ENCODE data around the gene CPE. TPM values are rescaled to one million over a fixed set of nuclear protein-coding genes. Genes with fewer than 3 reads are reported as not detected.

Gene CPE
- total RNA-seq, 1 experiment from 2014 or later, result 29.3 TPM

GRCh38 chr4:165378745-165379677, at the start of gene CPE (continued):
- TF ChIP-seq, protein P1, sequence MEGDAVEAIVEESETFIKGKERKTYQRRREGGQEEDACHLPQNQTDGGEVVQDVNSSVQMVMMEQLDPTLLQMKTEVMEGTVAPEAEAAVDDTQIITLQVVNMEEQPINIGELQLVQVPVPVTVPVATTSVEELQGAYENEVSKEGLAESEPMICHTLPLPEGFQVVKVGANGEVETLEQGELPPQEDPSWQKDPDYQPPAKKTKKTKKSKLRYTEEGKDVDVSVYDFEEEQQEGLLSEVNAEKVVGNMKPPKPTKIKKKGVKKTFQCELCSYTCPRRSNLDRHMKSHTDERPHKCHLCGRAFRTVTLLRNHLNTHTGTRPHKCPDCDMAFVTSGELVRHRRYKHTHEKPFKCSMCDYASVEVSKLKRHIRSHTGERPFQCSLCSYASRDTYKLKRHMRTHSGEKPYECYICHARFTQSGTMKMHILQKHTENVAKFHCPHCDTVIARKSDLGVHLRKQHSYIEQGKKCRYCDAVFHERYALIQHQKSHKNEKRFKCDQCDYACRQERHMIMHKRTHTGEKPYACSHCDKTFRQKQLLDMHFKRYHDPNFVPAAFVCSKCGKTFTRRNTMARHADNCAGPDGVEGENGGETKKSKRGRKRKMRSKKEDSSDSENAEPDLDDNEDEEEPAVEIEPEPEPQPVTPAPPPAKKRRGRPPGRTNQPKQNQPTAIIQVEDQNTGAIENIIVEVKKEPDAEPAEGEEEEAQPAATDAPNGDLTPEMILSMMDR (IDR thresholded peaks at IDR 0.05 in 2 of 3, conservative IDR thresholded peaks at IDR 0.05 in 1 of 3; ENCODE audit: borderline replicate concordance in 1 of 3, insufficient read depth in 1 of 3, low read depth in 2 of 3, low read length in 2 of 3), result peak; percentile 12 to 47 (median 39); a peak in 4 of 6 replicates
- TF ChIP-seq EZH2phosphoT487 (IDR thresholded peaks at IDR 0.05; ENCODE audit: borderline replicate concordance), result no peak
- TF ChIP-seq RAD21 (IDR thresholded peaks at IDR 0.05; ENCODE audit: low read depth), result peak; percentile 39
- peak; percentile 45; the same call in 1 of the 2 replicates for TF ChIP-seq SP1 (IDR thresholded peaks at IDR 0.05; ENCODE audit: low read depth)
- TF ChIP-seq YY1 (IDR thresholded peaks at IDR 0.05; ENCODE audit: extremely low read depth, insufficient replicate concordance, low read depth, low read length), result no peak
- no peak for TF ChIP-seq ZNF274 (IDR thresholded peaks at IDR 0.05; ENCODE audit: low read depth, low read length)
- peak; percentile 79 for TF ChIP-seq POLR2AphosphoS5 (IDR thresholded peaks at IDR 0.05; ENCODE audit: low read depth, low read length)

DNA sequence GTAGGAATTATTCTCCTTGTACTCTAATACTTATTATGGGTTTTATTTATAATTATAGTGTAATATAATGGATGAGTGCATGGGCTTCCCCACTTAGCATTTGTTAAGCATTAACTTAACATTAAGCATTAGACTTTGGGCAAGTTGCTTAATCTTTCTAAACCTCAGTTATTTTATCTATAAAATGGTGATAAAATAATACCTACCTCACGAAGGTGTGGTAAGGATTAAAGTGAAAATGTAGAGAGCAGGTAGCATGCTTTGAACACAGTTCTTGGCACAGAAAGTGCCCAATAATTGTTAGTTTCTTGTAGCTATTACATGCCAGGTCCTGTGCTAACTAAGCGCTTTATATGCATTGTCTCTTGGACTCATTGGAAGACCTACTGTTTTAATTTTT, 48.7 kb upstream of the CPE start:
- H3K9ac ChIP-seq (ENCODE audit: low read length), result no peak overlapping the region

More for the DNA sequence above, 48.7 kb upstream of the CPE start:
- H4K20me1 ChIP-seq (ENCODE audit: insufficient read depth), result no peaks in the 10 kb centered on the region
- DNase-seq (ENCODE audit: low read depth, low spot score) (no peak), ATAC-seq (no peak)
- no peak overlapping the region for H3K4me2 ChIP-seq (ENCODE audit: low read length)
- CTCF ChIA-PET, result no interaction called here
- RAD21 ChIA-PET (ENCODE audit: low non-redundant PET in 1 of 2, low total read pairs in 2 of 2, uncharacterized antibody in 2 of 2, unreplicated experiment in 2 of 2), result no interaction called here
- no peaks in the 10 kb centered on the region for H3K27me3 ChIP-seq (ENCODE audit: insufficient read depth, low read length)
- peaks cover 0 to 5% of the 10 kb centered on the region in 2 experiments; a peak in 1 of 4 replicates for H3K36me3 ChIP-seq (ENCODE audit: control insufficient read depth in 1 of 2, insufficient read depth in 2 of 2, low read length in 2 of 2)
- no TSS peak for BruUV-seq (replicated peaks)
- TF ChIP-seq EZH2 (IDR thresholded peaks at IDR 0.05) (no peak), REST (IDR thresholded peaks at IDR 0.05; ENCODE audit: low read depth) (no peak)
- TF ChIP-seq, protein P2, sequence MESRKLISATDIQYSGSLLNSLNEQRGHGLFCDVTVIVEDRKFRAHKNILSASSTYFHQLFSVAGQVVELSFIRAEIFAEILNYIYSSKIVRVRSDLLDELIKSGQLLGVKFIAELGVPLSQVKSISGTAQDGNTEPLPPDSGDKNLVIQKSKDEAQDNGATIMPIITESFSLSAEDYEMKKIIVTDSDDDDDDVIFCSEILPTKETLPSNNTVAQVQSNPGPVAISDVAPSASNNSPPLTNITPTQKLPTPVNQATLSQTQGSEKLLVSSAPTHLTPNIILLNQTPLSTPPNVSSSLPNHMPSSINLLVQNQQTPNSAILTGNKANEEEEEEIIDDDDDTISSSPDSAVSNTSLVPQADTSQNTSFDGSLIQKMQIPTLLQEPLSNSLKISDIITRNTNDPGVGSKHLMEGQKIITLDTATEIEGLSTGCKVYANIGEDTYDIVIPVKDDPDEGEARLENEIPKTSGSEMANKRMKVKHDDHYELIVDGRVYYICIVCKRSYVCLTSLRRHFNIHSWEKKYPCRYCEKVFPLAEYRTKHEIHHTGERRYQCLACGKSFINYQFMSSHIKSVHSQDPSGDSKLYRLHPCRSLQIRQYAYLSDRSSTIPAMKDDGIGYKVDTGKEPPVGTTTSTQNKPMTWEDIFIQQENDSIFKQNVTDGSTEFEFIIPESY (IDR thresholded peaks at IDR 0.05; ENCODE audit: extremely low read depth, insufficient replicate concordance, low read length), result no peak
- H3K27ac ChIP-seq (ENCODE audit: low read depth, low read length), result no peak overlapping the region
- no peaks in the 10 kb centered on the region for H3K9me2 ChIP-seq (ENCODE audit: insufficient read depth)
- no peaks in the 10 kb centered on the region; a peak in 1 of 4 replicates for H3K9me3 ChIP-seq (ENCODE audit: control insufficient read depth in 1 of 2, insufficient read depth in 1 of 2, low read depth in 1 of 2, low read length in 2 of 2)
- intact Hi-C loops (cut with micrococcal nuclease), result no loop called here
- H3K4me1 ChIP-seq (ENCODE audit: control insufficient read depth in 1 of 2, insufficient read depth in 2 of 2, low read length in 2 of 2), result peaks cover 11 to 27% of the 10 kb centered on the region in 2 experiments
- H2AFZ ChIP-seq (ENCODE audit: low read depth, low read length, poor library complexity, severe bottlenecking), result no peak overlapping the region
- POLR2A ChIA-PET, result no interaction called here
- no peak overlapping the region for H3K4me3 ChIP-seq (replicated peaks in 1 of 2; ENCODE audit: low read depth in 1 of 2, low read length in 2 of 2)
- peaks cover 75% of the 10 kb centered on the region for H3K79me2 ChIP-seq (ENCODE audit: insufficient read depth, low read length)

All from HCT116 (cell line).